Measurements from ENCODE around the gene TAOK3.

DNA sequence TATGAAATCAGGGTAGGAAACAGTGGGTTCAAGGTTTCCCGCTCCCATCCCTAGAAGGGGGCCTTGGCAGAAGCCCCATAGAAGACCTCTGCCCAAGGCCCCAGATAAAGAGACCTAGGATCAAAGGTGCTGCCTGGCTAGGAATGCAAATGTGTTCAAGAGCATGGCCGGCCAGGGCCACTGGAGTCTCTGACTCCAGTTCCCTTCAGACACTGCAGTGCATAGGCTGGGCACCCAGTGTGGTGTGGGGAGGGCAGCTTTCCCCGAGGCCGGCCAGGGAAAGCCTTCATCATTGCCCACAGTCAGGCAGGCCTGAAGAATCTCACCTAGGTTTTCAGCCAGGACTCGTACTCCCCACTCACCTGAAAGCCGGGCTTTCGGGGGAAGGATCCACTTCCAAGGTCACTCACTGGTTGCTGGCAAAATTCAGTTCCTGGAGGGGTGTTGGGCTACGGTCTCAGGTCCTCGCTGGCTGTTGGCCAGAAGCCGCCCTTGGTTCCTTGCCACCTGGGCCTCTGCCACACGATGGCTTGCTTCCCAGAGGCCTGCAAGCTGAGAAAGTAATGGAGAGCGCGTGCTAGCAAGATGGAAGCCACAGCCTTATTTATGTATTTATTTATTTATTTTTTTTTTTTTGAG is 246.5 kb downstream of the TAOK3 start:
- no peak for TF ChIP-seq EZH2phosphoT487 (IDR thresholded peaks at IDR 0.05)
- TF ChIP-seq, protein P1, sequence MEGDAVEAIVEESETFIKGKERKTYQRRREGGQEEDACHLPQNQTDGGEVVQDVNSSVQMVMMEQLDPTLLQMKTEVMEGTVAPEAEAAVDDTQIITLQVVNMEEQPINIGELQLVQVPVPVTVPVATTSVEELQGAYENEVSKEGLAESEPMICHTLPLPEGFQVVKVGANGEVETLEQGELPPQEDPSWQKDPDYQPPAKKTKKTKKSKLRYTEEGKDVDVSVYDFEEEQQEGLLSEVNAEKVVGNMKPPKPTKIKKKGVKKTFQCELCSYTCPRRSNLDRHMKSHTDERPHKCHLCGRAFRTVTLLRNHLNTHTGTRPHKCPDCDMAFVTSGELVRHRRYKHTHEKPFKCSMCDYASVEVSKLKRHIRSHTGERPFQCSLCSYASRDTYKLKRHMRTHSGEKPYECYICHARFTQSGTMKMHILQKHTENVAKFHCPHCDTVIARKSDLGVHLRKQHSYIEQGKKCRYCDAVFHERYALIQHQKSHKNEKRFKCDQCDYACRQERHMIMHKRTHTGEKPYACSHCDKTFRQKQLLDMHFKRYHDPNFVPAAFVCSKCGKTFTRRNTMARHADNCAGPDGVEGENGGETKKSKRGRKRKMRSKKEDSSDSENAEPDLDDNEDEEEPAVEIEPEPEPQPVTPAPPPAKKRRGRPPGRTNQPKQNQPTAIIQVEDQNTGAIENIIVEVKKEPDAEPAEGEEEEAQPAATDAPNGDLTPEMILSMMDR (IDR thresholded peaks at IDR 0.05): no peak
